Large intestine (tissue), 3 donors: ENCODE measurements around the gene RREB1. TPM values are rescaled to one million over a fixed set of nuclear protein-coding genes. Genes with fewer than 3 reads are reported as not detected.

Experiments
- DNase-seq, 2 donors: peaks; one replicate each; pipeline versions ENCODE4 v3.0.0 to v3.0.0-alpha.2; 2013
- H3K27ac ChIP-seq: one replicate; pipeline ENCODE4 v1.5.1; 2013; ENCODE audit warnings: low read length
- H3K27me3 ChIP-seq: 2 replicates; pipeline ENCODE4 v1.6.1; 2013; ENCODE audit warnings: low read length; ENCODE audit not compliant: control insufficient read depth, insufficient read depth
- H3K36me3 ChIP-seq: 2 replicates; pipeline ENCODE4 v1.6.1; 2013; ENCODE audit warnings: low read length; ENCODE audit not compliant: control insufficient read depth, insufficient read depth
- H3K4me1 ChIP-seq: one replicate; pipeline ENCODE4 v1.6.1; 2013; ENCODE audit warnings: low read length; ENCODE audit not compliant: control insufficient read depth, insufficient read depth
- H3K4me3 ChIP-seq: one replicate; pipeline ENCODE4 v1.5.1; 2013; ENCODE audit warnings: low read length
- H3K9me3 ChIP-seq: one replicate; pipeline ENCODE4 v1.6.1; 2013; ENCODE audit warnings: mild to moderate bottlenecking, low read depth, low read length, moderate library complexity; ENCODE audit not compliant: control insufficient read depth
- WGBS: methylation state at CpG from one replicate; pipeline ENCODE4 v1.1.5; 2013; ENCODE audit warnings: low lambda C conversion rate; ENCODE audit not compliant: insufficient coverage; 5-methylcytosine and 5-hydroxymethylcytosine counted together
- polyA plus RNA-seq: library from polyadenylated mRNA; unstranded; fragments of 120-200 nt; gene quantifications from one replicate; pipeline ENCODE4 v1.2.1, GENCODE V29; 2013

RREB1 gene
- polyA plus RNA-seq, 1 donor = 33.8 TPM

DNA sequence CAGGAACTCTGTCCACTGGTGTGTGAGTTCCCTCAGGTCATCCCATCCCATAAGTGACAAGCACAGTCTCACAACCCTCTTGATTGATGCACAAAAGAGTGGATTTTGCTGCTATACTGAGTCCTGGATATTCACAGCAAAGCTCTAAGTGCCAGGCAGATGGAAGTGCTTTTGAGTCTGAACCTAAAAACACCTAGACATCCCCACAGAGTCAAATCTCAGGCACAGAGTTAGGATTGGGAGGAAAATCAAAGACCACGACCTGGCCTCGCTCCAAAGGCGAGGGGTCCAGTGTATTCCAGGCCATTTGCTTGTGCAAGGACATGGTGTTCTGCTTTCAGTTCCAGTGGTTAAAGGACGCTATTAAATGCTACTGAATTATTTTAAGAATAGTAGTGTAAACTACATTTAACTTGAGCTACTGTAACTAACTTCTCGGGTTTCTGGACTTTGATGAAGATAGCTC, 56.8 kb downstream of the RREB1 start:
- Histone ChIP-seq H3K4me3 (no peak overlapping the region), H3K4me1 (peaks cover 77% of the 10 kb centered on the region), H3K9me3 (no peaks in the 10 kb centered on the region), H3K36me3 (peaks cover 4% of the 10 kb centered on the region), H3K27me3 (no peaks in the 10 kb centered on the region), H3K27ac (peak overlapping the region; percentile 73)
- no peak for DNase-seq
- WGBS = no CpG with 5 or more reads among the region's 5 CpGs

DNA sequence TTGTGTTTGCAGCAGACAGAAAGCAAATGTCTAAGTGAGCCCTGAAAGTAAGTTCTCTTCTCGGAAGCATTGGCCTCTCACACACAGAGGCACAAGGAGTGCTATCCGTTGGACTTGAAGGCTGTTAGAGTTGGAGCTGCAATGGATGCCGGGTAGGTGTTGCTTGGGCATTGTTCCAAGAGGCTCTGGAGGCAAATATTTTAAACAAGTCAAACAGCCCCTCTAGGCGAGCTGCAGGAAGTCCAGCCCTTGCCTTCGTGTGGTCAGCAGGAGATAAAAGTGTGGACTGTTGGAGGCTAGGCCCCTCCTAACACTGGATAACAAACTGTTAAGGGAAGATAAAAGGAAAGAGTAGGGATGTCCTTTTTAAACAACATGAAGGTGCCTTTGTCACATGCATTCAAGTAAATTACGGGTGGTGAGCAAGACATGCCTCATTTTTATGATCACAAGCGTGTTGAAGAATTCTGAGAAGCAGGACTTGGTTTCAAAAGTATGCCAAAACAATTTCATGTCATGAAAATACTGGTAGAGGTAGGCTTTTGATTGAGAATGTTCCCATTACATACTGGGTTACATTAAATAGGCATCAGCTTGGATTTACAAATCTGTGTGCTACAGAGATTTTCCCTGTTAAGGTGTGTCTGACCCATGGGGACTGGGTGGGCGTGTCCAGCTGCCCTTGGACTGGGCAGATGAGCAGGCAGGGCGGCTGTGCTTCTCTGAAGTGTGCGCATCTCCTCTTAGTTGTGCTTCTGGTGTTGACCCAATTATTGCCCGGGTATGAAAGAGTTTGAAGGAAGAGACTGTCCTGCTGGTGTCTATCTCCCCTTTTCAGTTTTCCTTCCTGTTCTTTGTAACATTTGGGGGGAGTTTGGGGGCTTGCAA, 57.5 kb downstream of the RREB1 start:
- no peak for DNase-seq
- no peak overlapping the region for H3K4me3 ChIP-seq

DNA sequence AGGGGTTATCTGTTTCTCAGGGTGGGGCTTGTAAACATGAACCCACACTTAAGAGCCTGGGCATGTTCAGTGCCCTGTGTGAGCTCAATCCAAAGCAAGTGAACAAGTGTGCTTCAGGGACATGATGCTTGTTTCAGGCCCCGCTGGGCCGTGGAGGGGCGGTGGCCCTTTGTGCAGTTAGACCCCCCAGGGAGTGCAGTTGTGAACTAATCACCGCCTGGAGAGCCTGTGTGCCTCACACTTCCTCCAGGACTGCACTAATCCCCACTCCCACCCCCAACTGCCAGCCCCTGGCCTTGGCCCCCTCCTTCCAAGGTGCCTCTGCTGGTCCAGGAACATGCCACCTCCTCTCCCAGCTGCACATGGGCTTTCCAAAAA, 58.1 kb downstream of the RREB1 start:
- Histone ChIP-seq H3K27me3 (no peaks in the 10 kb centered on the region), H3K36me3 (peaks cover 4% of the 10 kb centered on the region), H3K27ac (peak overlapping the region; percentile 73), H3K4me3 (no peak overlapping the region), H3K9me3 (no peaks in the 10 kb centered on the region), H3K4me1 (peaks cover 90% of the 10 kb centered on the region)
- WGBS = no CpG with 5 or more reads among the region's 4 CpGs
- DNase-seq = no peak

More for the DNA sequence above, 57.5 kb downstream of the RREB1 start:
- Histone ChIP-seq H3K27me3 (no peaks in the 10 kb centered on the region), H3K36me3 (peaks cover 4% of the 10 kb centered on the region), H3K4me1 (peaks cover 84% of the 10 kb centered on the region), H3K27ac (peak overlapping the region; percentile 73), H3K9me3 (no peaks in the 10 kb centered on the region)
- WGBS = no CpG with 5 or more reads among the region's 11 CpGs

DNA sequence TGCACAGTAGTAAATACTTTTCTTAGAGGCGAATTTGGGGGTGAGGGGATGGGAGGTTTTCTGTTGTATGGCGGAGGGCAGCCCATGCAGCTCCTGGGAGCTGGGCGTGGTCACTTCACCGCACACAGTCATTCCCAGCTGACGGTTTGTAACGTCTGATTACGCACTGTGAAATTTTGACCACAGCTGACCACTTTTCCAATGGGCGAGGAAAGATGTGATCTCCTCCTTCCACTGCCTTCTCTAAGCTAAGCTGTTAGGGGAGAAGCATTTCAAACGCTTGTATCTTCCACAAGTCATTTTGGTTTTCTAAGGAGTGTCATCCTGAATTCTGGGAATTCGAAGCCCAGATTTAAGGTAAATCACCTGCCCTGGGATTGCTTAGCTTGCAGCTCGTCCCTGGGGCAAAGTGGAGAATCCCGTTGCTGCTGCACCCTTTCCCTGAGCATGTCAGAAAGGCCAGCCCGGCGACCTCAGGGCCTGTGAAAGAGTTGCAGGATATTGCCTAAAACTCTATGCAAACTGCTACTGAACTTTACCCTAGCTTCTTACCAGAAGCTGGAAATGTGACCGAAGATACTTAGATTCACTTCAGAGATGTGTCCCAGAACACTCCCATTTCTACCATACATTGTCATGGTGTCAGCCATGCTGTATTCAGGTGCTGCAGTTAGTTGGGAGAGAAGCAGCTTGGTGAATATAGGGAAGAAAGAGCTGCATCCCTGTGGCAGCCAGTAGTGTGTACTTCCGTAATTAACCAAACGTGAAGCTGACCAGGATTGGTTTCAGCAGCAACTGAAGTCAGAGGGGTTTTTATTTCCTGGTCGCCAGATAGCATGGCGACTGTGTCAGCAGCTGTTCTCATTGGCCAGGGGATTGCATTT, 58.9 kb downstream of the RREB1 start:
- H3K27me3 ChIP-seq = no peaks in the 10 kb centered on the region
- H3K4me3 ChIP-seq = no peak overlapping the region
- WGBS = no CpG with 5 or more reads among the region's 19 CpGs
- peaks cover 93% of the 10 kb centered on the region for H3K4me1 ChIP-seq
- DNase-seq = peak in 1 of 2 donors; percentile 77
- peak overlapping the region; percentile 73 for H3K27ac ChIP-seq
- H3K36me3 ChIP-seq = peaks cover 4% of the 10 kb centered on the region
- H3K9me3 ChIP-seq = no peaks in the 10 kb centered on the region

DNA sequence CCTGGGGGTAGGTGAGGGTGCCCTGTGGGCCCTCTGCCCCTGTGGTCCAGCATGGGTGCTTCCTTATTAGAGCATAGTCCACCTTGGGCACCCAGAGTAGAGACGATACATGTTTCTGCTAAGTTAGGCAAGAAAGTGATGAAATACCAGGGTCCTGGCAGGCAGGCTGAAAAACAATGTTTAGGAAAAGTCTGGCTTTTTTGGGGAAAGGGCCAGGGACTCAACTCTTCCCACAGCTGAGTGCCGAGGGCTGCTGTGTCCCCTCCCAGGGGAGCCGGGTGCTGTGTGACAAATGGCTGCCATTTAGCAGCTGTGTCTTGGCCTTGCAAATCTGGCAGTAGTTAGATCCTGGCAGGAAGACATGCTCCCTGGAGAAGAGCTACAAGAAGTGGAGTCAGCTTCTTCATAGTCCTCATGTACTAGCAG, 61.5 kb downstream of the RREB1 start:
- no peaks in the 10 kb centered on the region for H3K9me3 ChIP-seq
- H3K4me3 ChIP-seq = no peak overlapping the region
- H3K4me1 ChIP-seq = peaks cover 71% of the 10 kb centered on the region
- peaks cover 4% of the 10 kb centered on the region for H3K36me3 ChIP-seq
- H3K27ac ChIP-seq = peak overlapping the region; percentile 56
- WGBS = no CpG with 5 or more reads among the region's 3 CpGs
- H3K27me3 ChIP-seq = no peaks in the 10 kb centered on the region
- DNase-seq = peak in 1 of 2 donors; percentile 61

DNA sequence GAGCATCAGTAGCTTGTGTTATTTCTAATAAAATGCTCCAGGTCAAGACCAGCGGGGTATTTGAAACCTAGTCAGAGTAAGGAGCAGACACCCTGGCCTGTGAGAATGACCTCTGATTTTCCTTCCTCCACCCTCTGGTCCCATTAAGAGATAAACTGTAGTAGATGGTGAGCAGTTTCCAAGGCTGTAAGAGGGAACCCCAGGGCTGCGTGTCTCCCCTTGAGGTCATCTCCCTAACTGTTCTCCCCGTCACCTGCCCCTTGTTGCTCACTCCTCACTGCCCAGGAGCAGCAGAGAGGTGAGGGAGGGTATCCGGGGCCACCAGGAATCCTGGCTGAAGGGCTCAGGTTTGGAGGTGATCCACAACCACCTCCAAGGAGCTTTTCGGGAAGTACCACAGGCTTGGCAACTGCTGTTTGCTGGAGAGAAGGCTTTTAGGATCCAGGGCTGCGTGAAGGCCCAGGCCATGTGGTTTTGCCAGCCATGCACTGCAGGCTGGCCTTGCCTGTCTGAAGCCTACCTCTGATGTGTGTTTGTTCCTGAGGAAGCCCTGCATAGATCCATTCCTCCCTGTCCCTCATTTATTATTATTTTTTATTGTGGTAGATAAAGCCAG, 62.5 kb downstream of the RREB1 start:
- Histone ChIP-seq H3K4me3 (no peak overlapping the region), H3K27ac (peak overlapping the region; percentile 65), H3K36me3 (peaks cover 4% of the 10 kb centered on the region), H3K9me3 (no peaks in the 10 kb centered on the region), H3K4me1 (peaks cover 62% of the 10 kb centered on the region), H3K27me3 (no peaks in the 10 kb centered on the region)
- WGBS = no CpG with 5 or more reads among the region's 6 CpGs
- DNase-seq = no peak

DNA sequence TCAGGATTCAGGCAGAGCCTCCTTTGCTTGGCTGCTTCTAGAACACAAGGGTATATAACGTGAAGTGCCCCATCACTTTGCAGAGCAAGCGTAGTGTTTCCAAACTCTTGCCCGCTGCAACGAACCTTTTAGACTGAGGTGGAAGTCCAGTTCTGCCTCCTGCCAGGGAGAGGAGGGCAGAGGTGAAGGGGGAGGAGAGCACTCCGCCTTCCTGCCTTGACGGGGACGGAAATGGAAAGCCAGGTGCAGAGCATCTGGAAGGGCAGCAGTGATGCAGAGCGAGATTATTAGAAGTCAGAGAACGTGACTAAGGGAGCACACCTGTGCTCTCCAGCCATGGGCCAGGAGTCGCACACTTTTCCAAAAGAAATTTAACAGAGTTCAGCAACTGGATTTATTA, 63.4 kb downstream of the RREB1 start:
- peaks cover 5% of the 10 kb centered on the region for H3K36me3 ChIP-seq
- no CpG with 5 or more reads among the region's 10 CpGs for WGBS
- H3K9me3 ChIP-seq = no peaks in the 10 kb centered on the region
- DNase-seq = peak; percentile 83 to 90
- H3K4me3 ChIP-seq = no peak overlapping the region
- H3K27me3 ChIP-seq = no peaks in the 10 kb centered on the region
- H3K4me1 ChIP-seq = peaks cover 53% of the 10 kb centered on the region
- peak overlapping the region; percentile 65 for H3K27ac ChIP-seq

DNA sequence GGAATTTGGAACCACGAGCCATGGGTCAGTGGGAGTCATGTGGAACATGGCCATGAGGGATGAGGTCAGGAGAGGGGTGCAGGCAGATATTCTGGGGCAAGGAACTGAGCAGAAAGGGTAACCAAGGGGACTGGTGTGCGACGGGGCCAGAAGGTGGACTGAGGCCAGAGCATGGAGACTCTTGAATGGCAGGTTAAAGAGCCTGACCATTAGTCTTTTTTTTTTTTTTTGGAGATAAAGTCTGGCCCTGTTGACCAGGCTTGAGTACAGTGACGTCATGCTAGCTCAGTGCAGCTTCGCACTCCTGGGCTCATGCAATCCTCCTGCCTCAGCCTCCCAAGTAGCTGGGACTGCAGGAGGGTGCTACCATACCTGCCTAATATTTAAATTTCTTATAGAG, 64.0 kb downstream of the RREB1 start:
- H3K27me3 ChIP-seq = no peaks in the 10 kb centered on the region
- DNase-seq = no peak
- H3K4me1 ChIP-seq = peaks cover 47% of the 10 kb centered on the region
- H3K27ac ChIP-seq = peak overlapping the region; percentile 65
- WGBS = 100% methylated on average over 1 of the region's 5 CpGs
- H3K9me3 ChIP-seq = no peaks in the 10 kb centered on the region
- H3K4me3 ChIP-seq = no peak overlapping the region
- H3K36me3 ChIP-seq = peaks cover 7% of the 10 kb centered on the region

DNA sequence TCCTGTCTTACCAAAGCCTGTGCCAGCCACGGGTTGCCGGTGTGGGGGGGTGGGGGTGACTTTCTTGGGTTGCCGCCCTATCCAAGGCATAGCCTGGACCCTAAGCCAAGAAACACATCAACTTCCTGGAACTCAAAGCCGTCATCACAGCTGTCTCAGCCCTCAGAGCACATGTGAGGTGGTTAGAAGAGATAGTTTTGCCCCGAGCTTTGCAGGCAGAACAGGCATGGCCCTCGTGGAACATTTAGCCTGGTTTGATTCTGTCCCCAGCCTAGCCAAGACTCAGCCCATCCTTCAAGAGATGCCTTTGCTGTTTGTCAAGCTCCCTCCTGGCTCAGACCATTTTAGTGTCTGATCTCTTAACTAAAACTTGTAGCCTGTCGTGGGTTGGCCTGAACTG, 64.9 kb downstream of the RREB1 start:
- DNase-seq = no peak
- H3K27ac ChIP-seq = no peak overlapping the region
- peaks cover 12% of the 10 kb centered on the region for H3K36me3 ChIP-seq
- no peak overlapping the region for H3K4me3 ChIP-seq
- no peaks in the 10 kb centered on the region for H3K27me3 ChIP-seq
- no peaks in the 10 kb centered on the region for H3K9me3 ChIP-seq
- H3K4me1 ChIP-seq = peaks cover 39% of the 10 kb centered on the region
- no CpG with 5 or more reads among the region's 7 CpGs for WGBS
